HepG2 (cell line): ENCODE data around the gene STMN1. TPM values are rescaled to one million over a fixed set of nuclear protein-coding genes. Genes with fewer than 3 reads are reported as not detected.

Source experiments
- ATF1 ChIP-seq: IDR thresholded peaks from 2 replicates; pipeline ENCODE4 v1.6.1; 2016; ENCODE audit warnings: mild to moderate bottlenecking, control low read depth
- HOXA5 ChIP-seq: sonication (generic); formaldehyde crosslinking; IDR thresholded peaks from 2 replicates; pipeline ENCODE4 v1.4.0; 2020; ENCODE audit warnings: missing genetic modification reagents
- KDM6A ChIP-seq: IDR thresholded peaks from 2 replicates; pipeline ENCODE4 v1.6.1; 2016; ENCODE audit warnings: low read depth
- NFATC3 ChIP-seq: sonication (generic); formaldehyde crosslinking; IDR thresholded peaks from 2 replicates; pipeline ENCODE4 v1.5.1; 2020; ENCODE audit warnings: mild to moderate bottlenecking, missing genetic modification reagents
- NONO ChIP-seq, 2 experiments: fragments of 450-650 bp in 1 of 2; sonication (generic) in 1 of 2; formaldehyde crosslinking in 1 of 2; IDR thresholded peaks in 1 of 2; conservative IDR thresholded peaks in 1 of 2; 2 replicates each; pipeline versions ENCODE4 v1.6.1 to v1.8.0; 2017 to 2022; ENCODE audit warnings: mild to moderate bottlenecking in 1 of 2, missing genetic modification reagents in 1 of 2, moderate library complexity in 1 of 2
- RELA ChIP-seq: sonication (generic); formaldehyde crosslinking; IDR thresholded peaks from 2 replicates; pipeline ENCODE4 v1.4.0; 2020; ENCODE audit warnings: missing genetic modification reagents
- SCMH1 ChIP-seq: sonication (generic); formaldehyde crosslinking; IDR thresholded peaks from 2 replicates; pipeline ENCODE4 v1.9.0; 2021; ENCODE audit warnings: missing genetic modification reagents, mild to moderate bottlenecking, borderline replicate concordance
- SMC3 ChIP-seq: IDR thresholded peaks from 2 replicates; pipeline ENCODE4 v1.6.1; 2011; ENCODE audit warnings: low read length, improper control_type of control experiment
- ZBTB20 ChIP-seq: sonication (generic); formaldehyde crosslinking; IDR thresholded peaks from 2 replicates; pipeline ENCODE4 v1.8.1; 2023; ENCODE audit warnings: missing genetic modification reagents, low read depth, mild to moderate bottlenecking, borderline replicate concordance
- ZNF207 ChIP-seq: fragments of 450-650 bp; IDR thresholded peaks from 2 replicates; pipeline ENCODE4 v1.6.1; 2016; ENCODE audit warnings: antibody characterized with exemption, borderline replicate concordance
- ZNF569 ChIP-seq: sonication (generic); formaldehyde crosslinking; IDR thresholded peaks from 2 replicates; pipeline ENCODE4 v1.5.0; 2020; ENCODE audit warnings: mild to moderate bottlenecking, missing genetic modification reagents, moderate library complexity, borderline replicate concordance
- ZNF616 ChIP-seq: sonication (generic); formaldehyde crosslinking; IDR thresholded peaks from 2 replicates; pipeline ENCODE4 v1.5.0; 2020; ENCODE audit warnings: low read depth, mild to moderate bottlenecking, missing genetic modification reagents
- ZNF674 ChIP-seq: sonication (generic); formaldehyde crosslinking; IDR thresholded peaks from 2 replicates; pipeline ENCODE4 v1.5.0; 2020; ENCODE audit warnings: low read depth, mild to moderate bottlenecking, missing genetic modification reagents
- polyA plus RNA-seq, 8 experiments: library from polyadenylated mRNA; depleted of rRNA in 3 of 8; stranded (reverse) in 7 of 8; unstranded in 1 of 8; fragments of >200 nt; fragmentation: Illumina TruSeq in 4 of 8; extraction: Trizol in 4 of 8; gene quantifications; 2 replicates each; pipeline versions ENCODE4 v1.2.1 to v1.2.3, GENCODE V29; 2011 to 2016; ENCODE audit warnings: low read depth in 4 of 8, missing spikeins in 1 of 8, mixed read lengths in 1 of 8; ENCODE audit not compliant: insufficient read depth in 1 of 8
- total RNA-seq, 5 experiments: library from RNA; depleted of rRNA; stranded (reverse); fragments of >200 nt; fragmentation: Illumina TruSeq; extraction: Trizol; gene quantifications; 2 replicates each; pipeline ENCODE4 v1.2.3, GENCODE V29; 2016; ENCODE audit warnings: low read depth in 1 of 5
- TF ChIP-seq, protein P1 (sequence below): sonication (generic); formaldehyde crosslinking; IDR thresholded peaks from 2 replicates; pipeline ENCODE4 v1.9.0; 2021; ENCODE audit warnings: missing genetic modification reagents, borderline replicate concordance
- TF ChIP-seq, protein P2 (sequence below): sonication (generic); formaldehyde crosslinking; IDR thresholded peaks from 2 replicates; pipeline ENCODE4 v1.5.0; 2020; ENCODE audit warnings: mild to moderate bottlenecking, missing genetic modification reagents
- TF ChIP-seq, protein P3 (sequence below): sonication (generic); formaldehyde crosslinking; IDR thresholded peaks from 2 replicates; pipeline ENCODE4 v1.4.0; 2020; ENCODE audit warnings: missing genetic modification reagents, borderline replicate concordance
- TF ChIP-seq, protein P4 (sequence below): sonication (generic); formaldehyde crosslinking; IDR thresholded peaks from 2 replicates; pipeline ENCODE4 v1.8.1; 2022; ENCODE audit warnings: low read depth, mild to moderate bottlenecking, missing genetic modification reagents

STMN1 gene
- total and polyA plus RNA-seq, 2 of the 13 experiments (the other 11 are each of a cell fraction or from before 2014, with no cell fraction given) = 45.9 to 409 TPM

DNA sequence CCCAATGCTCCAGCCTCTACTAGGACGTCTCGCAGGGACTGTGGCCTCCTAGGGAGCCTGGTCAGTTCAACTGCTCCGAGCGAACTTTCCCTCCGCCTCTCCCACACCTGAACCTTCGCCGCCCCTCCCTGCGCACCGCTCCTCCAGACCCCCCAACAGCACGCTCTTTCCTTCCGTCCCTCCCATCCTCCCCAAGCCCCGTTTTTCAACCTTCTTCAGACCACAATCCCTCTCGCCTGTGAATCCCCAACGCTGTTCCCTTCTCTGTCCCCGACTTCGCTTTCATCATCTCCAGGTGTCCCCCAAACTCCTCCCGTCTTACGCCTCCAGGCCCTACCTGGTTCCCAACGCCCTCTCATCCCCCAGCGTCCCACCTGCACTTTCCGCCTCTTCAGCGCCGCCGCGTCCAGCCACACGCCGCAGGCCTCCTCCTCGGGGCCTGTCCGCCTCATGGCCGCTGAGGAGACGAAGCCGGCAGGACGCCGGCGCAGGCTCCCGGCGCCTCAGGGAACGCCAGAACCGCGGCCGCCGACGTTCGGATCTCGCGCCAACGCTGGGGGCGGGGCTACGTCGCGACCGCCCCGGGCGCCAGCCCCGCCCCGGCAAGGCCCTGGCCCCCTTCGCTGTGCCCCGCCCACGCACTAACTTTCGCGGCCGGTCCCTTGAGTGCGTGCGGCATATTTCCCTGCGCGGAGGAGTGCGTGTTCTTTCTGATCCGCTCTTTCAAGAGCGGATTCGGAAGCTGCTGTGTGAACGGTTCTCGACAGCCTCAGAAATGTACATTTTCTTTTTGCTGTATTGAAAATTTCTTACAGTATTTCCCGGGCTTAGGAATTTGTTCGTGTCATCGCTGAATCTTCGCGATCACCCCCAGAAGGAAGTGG, 47.1 kb downstream of the STMN1 start, which contains the start of gene AUNIP (continued):
- no peak for TF ChIP-seq SMC3
- TF ChIP-seq ZNF207 = no peak
- TF ChIP-seq, protein P1, sequence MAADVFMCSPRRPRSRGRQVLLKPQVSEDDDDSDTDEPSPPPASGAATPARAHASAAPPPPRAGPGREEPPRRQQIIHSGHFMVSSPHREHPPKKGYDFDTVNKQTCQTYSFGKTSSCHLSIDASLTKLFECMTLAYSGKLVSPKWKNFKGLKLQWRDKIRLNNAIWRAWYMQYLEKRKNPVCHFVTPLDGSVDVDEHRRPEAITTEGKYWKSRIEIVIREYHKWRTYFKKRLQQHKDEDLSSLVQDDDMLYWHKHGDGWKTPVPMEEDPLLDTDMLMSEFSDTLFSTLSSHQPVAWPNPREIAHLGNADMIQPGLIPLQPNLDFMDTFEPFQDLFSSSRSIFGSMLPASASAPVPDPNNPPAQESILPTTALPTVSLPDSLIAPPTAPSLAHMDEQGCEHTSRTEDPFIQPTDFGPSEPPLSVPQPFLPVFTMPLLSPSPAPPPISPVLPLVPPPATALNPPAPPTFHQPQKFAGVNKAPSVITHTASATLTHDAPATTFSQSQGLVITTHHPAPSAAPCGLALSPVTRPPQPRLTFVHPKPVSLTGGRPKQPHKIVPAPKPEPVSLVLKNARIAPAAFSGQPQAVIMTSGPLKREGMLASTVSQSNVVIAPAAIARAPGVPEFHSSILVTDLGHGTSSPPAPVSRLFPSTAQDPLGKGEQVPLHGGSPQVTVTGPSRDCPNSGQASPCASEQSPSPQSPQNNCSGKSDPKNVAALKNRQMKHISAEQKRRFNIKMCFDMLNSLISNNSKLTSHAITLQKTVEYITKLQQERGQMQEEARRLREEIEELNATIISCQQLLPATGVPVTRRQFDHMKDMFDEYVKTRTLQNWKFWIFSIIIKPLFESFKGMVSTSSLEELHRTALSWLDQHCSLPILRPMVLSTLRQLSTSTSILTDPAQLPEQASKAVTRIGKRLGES (CRISPR knock-in tag) = peak; percentile 85; the same call in 1 of the 2 replicates
- TF ChIP-seq, protein P2, sequence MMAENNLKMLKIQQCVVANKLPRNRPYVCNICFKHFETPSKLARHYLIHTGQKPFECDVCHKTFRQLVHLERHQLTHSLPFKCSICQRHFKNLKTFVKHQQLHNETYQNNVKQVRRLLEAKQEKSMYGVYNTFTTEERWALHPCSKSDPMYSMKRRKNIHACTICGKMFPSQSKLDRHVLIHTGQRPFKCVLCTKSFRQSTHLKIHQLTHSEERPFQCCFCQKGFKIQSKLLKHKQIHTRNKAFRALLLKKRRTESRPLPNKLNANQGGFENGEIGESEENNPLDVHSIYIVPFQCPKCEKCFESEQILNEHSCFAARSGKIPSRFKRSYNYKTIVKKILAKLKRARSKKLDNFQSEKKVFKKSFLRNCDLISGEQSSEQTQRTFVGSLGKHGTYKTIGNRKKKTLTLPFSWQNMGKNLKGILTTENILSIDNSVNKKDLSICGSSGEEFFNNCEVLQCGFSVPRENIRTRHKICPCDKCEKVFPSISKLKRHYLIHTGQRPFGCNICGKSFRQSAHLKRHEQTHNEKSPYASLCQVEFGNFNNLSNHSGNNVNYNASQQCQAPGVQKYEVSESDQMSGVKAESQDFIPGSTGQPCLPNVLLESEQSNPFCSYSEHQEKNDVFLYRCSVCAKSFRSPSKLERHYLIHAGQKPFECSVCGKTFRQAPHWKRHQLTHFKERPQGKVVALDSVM (CRISPR knock-in tag) = 0 out of 2 replicates have a peak, but pooled peaks have one; percentile 15
- TF ChIP-seq KDM6A (CRISPR knock-in tag) = no peak
- peak; percentile 82; the same call in 1 of the 2 replicates for TF ChIP-seq ZNF616 (CRISPR knock-in tag)
- no peak for TF ChIP-seq ZNF569
- TF ChIP-seq HOXA5 (CRISPR knock-in tag) = peak; percentile 78; the same call in 1 of the 2 replicates
- no peak for TF ChIP-seq ZNF674 (CRISPR knock-in tag)
- TF ChIP-seq, protein P3, sequence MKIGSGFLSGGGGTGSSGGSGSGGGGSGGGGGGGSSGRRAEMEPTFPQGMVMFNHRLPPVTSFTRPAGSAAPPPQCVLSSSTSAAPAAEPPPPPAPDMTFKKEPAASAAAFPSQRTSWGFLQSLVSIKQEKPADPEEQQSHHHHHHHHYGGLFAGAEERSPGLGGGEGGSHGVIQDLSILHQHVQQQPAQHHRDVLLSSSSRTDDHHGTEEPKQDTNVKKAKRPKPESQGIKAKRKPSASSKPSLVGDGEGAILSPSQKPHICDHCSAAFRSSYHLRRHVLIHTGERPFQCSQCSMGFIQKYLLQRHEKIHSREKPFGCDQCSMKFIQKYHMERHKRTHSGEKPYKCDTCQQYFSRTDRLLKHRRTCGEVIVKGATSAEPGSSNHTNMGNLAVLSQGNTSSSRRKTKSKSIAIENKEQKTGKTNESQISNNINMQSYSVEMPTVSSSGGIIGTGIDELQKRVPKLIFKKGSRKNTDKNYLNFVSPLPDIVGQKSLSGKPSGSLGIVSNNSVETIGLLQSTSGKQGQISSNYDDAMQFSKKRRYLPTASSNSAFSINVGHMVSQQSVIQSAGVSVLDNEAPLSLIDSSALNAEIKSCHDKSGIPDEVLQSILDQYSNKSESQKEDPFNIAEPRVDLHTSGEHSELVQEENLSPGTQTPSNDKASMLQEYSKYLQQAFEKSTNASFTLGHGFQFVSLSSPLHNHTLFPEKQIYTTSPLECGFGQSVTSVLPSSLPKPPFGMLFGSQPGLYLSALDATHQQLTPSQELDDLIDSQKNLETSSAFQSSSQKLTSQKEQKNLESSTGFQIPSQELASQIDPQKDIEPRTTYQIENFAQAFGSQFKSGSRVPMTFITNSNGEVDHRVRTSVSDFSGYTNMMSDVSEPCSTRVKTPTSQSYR (CRISPR knock-in tag) = no peak
- TF ChIP-seq ZBTB20 (CRISPR knock-in tag) = no peak
- no peak for TF ChIP-seq NONO (IDR thresholded peaks at IDR 0.05)
- peak; percentile 91; the same call in 1 of the 2 replicates for TF ChIP-seq NONO (CRISPR knock-in tag; conservative IDR thresholded peaks at IDR 0.05)
- no peak for TF ChIP-seq SCMH1 (CRISPR knock-in tag)
- no peak for TF ChIP-seq RELA (CRISPR knock-in tag)
- TF ChIP-seq, protein P4, sequence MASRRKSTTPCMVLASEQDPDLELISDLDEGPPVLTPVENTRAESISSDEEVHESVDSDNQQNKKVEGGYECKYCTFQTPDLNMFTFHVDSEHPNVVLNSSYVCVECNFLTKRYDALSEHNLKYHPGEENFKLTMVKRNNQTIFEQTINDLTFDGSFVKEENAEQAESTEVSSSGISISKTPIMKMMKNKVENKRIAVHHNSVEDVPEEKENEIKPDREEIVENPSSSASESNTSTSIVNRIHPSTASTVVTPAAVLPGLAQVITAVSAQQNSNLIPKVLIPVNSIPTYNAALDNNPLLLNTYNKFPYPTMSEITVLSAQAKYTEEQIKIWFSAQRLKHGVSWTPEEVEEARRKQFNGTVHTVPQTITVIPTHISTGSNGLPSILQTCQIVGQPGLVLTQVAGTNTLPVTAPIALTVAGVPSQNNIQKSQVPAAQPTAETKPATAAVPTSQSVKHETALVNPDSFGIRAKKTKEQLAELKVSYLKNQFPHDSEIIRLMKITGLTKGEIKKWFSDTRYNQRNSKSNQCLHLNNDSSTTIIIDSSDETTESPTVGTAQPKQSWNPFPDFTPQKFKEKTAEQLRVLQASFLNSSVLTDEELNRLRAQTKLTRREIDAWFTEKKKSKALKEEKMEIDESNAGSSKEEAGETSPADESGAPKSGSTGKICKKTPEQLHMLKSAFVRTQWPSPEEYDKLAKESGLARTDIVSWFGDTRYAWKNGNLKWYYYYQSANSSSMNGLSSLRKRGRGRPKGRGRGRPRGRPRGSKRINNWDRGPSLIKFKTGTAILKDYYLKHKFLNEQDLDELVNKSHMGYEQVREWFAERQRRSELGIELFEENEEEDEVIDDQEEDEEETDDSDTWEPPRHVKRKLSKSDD (CRISPR knock-in tag) = peak; percentile 13; the same call in 1 of the 2 replicates
- no peak for TF ChIP-seq NFATC3 (CRISPR knock-in tag)
- no peak for TF ChIP-seq ATF1
